ENCODE results near the gene SCAF11.

DNA sequence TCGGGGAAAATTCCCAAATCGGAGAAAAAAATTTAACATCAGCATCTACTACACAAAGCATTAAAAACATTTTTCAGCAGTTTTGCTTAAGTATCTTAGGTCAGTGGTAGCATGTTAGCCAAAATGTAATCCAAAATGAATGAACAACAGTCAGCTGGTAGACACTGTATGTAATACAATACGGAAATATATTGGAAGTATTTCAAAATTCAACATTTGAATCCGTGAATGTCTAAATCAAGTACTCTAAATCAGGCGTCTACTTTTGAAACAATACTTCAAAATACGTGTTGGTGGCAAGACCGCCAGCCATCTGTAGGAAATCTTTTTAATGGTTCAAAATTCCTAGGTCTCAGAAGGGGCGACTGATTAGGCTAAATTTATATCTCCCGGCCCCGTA, 1.1 kb downstream of the SCAF11 start:
- TF ChIP-seq, protein P1, sequence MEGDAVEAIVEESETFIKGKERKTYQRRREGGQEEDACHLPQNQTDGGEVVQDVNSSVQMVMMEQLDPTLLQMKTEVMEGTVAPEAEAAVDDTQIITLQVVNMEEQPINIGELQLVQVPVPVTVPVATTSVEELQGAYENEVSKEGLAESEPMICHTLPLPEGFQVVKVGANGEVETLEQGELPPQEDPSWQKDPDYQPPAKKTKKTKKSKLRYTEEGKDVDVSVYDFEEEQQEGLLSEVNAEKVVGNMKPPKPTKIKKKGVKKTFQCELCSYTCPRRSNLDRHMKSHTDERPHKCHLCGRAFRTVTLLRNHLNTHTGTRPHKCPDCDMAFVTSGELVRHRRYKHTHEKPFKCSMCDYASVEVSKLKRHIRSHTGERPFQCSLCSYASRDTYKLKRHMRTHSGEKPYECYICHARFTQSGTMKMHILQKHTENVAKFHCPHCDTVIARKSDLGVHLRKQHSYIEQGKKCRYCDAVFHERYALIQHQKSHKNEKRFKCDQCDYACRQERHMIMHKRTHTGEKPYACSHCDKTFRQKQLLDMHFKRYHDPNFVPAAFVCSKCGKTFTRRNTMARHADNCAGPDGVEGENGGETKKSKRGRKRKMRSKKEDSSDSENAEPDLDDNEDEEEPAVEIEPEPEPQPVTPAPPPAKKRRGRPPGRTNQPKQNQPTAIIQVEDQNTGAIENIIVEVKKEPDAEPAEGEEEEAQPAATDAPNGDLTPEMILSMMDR (conservative IDR thresholded peaks at IDR 0.05) = no peak
- TF ChIP-seq ZFX (IDR thresholded peaks at IDR 0.05) = no peak
